HG03045 (cell line): Measurements from ENCODE around the gene CA14.
A peak's percentile ranks its signal among the peaks of the same experiment; 100 is the strongest.
"Not testable (repeated sequence)": the region's sequence is repeated elsewhere in the genome, so short reads cannot be mapped to it uniquely, and the experiment has no call there.

ENCODE experiments used
- ATAC-seq: cut with Tn5 transposase; IDR thresholded peaks from one replicate; pipeline ENCODE4 v1.9.1; 2021; ENCODE audit warnings: mild to moderate bottlenecking, moderate library complexity; ENCODE audit not compliant: unreplicated experiment

Gene CA14

GRCh38 chr1:150235852-150236613, 21.5 kb upstream of the CA14 start, which contains the start of gene ANP32E:
TSS of gene ANP32E (minus strand) at chr1:150236112. CDS start at chr1:150235786, 326 bp downstream.
- peak; percentile 83 for ATAC-seq

GRCh38 chr1:150236614-150237100, 20.9 kb upstream of the CA14 start:
- no peak for ATAC-seq

- ATAC-seq = not testable (repeated sequence)
These were observed 20.4 kb upstream of the CA14 start for GRCh38 chr1:150237176-150237575.

GRCh38 chr1:150237746-150238145, 19.8 kb upstream of the CA14 start:
- no peak for ATAC-seq

- no peak for ATAC-seq
These were observed 14.6 kb upstream of the CA14 start for GRCh38 chr1:150243003-150243402.

GRCh38 chr1:150249936-150250335, 7.6 kb upstream of the CA14 start:
- no peak for ATAC-seq

GRCh38 chr1:150256198-150256553, 1.4 kb upstream of the CA14 start:
- no peak for ATAC-seq

- ATAC-seq = no peak
These were observed 826 bp upstream of the CA14 start for GRCh38 chr1:150256554-150257341.

GRCh38 chr1:150259217-150259616, 1.6 kb downstream of the CA14 start:
- ATAC-seq = no peak

- no peak for ATAC-seq
These were observed 2.4 kb downstream of the CA14 start for GRCh38 chr1:150259758-150260669.

GRCh38 chr1:150261367-150261766, 3.8 kb downstream of the CA14 start:
- no peak for ATAC-seq

- no peak for ATAC-seq
These were observed 5.1 kb downstream of the CA14 start for GRCh38 chr1:150262388-150263320.

- no peak for ATAC-seq
These were observed 6.0 kb downstream of the CA14 start for GRCh38 chr1:150263549-150263948.

- ATAC-seq = no peak
These were observed 10.3 kb downstream of the CA14 start for GRCh38 chr1:150267896-150268295.

GRCh38 chr1:150268340-150268704, 10.7 kb downstream of the CA14 start:
- ATAC-seq = peak; percentile 20

GRCh38 chr1:150268705-150269403, 11.3 kb downstream of the CA14 start, which contains the start of gene APH1A:
TSS of gene APH1A (minus strand) at chr1:150269016. CDS start at chr1:150268810, 206 bp downstream.
- peak; percentile 90 for ATAC-seq

- ATAC-seq = no peak
These were observed 11.9 kb downstream of the CA14 start for GRCh38 chr1:150269451-150269850.

GRCh38 chr1:150271291-150271959, 13.9 kb downstream of the CA14 start:
- ATAC-seq = no peak

- ATAC-seq = no peak
These were observed 15.7 kb downstream of the CA14 start for GRCh38 chr1:150273311-150273710.
